Measurements from ENCODE around the gene NTRK1.

DNA sequence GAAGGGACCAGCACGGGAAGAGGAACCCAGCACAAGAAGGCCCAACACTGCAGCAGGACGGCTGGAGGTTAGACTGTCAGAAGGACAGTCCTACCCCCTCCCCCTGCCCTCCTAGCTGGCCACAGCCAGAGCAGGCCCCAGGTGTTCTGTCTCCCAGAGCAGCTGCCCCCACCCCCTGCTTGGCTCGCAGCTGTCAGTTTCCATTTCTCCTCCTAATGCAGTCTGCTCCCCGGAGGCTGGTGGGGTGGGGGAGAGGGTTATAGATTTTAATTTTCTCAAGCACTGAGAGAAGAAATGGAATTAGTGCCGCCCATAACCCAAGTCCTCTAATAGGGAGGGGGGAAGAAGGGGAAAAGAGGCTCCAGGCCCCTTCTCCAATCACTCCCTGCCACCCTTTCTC is 19.8 kb downstream of the NTRK1 start:
- TF ChIP-seq, protein P1, sequence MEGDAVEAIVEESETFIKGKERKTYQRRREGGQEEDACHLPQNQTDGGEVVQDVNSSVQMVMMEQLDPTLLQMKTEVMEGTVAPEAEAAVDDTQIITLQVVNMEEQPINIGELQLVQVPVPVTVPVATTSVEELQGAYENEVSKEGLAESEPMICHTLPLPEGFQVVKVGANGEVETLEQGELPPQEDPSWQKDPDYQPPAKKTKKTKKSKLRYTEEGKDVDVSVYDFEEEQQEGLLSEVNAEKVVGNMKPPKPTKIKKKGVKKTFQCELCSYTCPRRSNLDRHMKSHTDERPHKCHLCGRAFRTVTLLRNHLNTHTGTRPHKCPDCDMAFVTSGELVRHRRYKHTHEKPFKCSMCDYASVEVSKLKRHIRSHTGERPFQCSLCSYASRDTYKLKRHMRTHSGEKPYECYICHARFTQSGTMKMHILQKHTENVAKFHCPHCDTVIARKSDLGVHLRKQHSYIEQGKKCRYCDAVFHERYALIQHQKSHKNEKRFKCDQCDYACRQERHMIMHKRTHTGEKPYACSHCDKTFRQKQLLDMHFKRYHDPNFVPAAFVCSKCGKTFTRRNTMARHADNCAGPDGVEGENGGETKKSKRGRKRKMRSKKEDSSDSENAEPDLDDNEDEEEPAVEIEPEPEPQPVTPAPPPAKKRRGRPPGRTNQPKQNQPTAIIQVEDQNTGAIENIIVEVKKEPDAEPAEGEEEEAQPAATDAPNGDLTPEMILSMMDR (IDR thresholded peaks at IDR 0.05) = no peak
- TF ChIP-seq EP300 (IDR thresholded peaks at IDR 0.05) = no peak
- no peak for TF ChIP-seq POLR2AphosphoS5 (IDR thresholded peaks at IDR 0.05)

Data from upper lobe of left lung (tissue), 4 donors.